Measurements from ENCODE around the gene GDAP2. TPM values are rescaled to one million over a fixed set of nuclear protein-coding genes. Genes with fewer than 3 reads are reported as not detected.
"Not testable (repeated sequence)": the region's sequence is repeated elsewhere in the genome, so short reads cannot be mapped to it uniquely, and the experiment has no call there.

The GDAP2 gene, protein sequence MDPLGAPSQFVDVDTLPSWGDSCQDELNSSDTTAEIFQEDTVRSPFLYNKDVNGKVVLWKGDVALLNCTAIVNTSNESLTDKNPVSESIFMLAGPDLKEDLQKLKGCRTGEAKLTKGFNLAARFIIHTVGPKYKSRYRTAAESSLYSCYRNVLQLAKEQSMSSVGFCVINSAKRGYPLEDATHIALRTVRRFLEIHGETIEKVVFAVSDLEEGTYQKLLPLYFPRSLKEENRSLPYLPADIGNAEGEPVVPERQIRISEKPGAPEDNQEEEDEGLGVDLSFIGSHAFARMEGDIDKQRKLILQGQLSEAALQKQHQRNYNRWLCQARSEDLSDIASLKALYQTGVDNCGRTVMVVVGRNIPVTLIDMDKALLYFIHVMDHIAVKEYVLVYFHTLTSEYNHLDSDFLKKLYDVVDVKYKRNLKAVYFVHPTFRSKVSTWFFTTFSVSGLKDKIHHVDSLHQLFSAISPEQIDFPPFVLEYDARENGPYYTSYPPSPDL
- total RNA-seq: 10.4 and 15.0 TPM in 2 replicates

DNA sequence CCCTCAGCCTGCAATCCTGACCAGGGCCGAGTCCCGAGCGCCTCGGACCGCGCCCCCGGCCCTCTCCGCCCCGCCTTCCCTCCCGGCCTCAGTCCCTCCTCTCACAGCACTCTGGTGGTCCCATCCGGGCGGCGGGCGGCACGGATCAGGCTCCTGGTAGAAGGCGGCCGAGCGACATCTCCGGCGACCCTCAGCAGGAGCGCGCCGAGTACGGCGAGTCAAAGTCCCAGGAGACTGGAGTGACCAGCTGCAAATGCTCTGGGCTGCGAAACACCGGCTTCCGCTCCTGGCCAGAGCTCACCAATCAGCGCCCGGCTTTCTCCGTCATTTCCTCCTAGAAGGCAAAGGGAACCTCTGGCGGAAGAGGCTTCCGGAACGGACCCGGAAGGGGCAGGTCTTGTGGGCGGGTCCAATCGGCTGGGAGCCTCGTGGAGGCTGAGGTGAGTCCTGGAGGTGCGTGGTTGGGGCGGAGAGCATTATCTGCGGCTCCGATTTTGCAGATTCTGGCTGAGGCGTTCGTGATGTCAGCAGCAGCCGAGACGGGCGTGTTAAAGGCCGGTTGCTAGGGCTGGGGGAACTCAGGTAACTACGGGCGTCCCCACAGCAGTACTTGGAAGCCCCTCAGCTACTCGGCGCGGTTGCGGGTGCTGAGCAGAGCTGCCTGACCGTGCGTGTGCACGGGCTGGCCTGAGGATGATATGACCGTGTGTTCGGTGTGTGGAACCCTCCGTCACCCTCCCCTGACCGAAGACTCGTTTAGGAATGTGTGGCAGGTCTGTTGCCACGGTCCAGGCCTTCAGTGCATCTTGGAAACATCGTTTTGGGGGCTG is at the start of gene GDAP2, which contains the start of gene WDR3:
TSS of gene GDAP2 (minus strand) at position 279 of the 830 bp plus-strand sequence. CDS start 9,264 bp downstream, outside the sequence.
TSS of gene WDR3 (plus strand) at position 397 of the 830 bp plus-strand sequence. CDS start 3,581 bp downstream, outside the sequence.
- peak; percentile 94 to 98 for DNase-seq (ENCODE audit: low read depth in 2 of 2)

DNA sequence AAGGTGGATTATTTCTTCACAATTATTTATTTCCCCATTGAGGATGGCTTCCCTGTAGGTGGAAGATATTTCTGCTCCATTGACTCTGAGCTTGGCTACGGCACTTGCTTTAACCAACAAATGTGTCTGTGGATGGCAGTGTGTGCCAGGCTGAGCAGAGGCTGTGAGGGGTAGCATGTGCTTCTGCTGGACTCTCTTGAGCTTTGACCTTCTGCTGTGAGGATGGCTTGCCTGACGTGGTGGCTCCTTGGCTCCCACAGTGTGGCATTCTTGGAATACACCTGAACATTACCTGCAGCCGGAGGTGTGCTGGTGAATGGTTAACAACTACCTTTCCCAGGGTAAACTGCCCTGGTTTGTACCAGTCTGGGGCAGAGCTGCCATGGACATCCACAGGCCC is 47.0 kb upstream of the GDAP2 start:
- no peak for DNase-seq (ENCODE audit: low read depth in 2 of 2)

DNA sequence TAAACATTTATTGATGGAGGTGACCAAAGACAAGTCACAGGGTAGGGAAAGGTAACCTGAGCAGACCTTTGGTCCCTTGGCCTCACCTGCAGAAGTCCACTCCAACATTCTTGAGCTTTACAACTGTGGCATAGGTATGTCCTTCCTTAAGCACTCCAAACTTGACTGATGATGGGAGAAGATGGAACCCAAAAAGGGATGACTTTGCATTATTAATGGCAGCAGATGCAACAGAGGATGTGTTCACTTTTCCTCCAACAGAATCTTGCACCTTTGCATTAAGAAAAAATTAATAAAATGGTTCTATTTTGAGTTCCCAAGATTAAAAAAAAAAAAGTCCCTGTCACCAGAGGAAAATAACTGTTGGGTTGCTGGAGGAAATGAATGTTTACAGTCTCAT is 42.4 kb upstream of the GDAP2 start:
- DNase-seq (ENCODE audit: low read depth in 2 of 2): no peak

DNA sequence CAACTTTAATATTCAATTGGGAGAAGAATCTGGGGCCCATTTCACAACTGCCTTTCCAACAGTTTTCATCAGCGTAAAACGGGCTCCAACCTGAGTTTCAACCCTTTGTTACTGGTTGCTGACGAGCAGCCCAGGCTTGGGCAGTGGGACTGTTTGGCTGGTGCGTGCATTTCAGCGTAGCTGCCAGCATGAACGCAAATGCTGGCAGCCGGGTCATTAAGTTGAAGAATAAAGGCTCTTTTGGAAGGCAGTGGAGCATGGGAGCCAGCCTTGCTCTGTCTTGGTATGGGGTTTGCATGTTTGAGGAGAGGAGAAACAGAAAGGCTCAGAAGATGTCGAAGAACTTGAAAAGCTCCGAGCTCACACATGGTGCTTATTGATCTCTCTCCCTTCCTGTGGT is 40.8 kb upstream of the GDAP2 start:
- no peak for DNase-seq (ENCODE audit: low read depth in 2 of 2)

- DNase-seq (ENCODE audit: low read depth in 2 of 2): no peak
Measured at GRCh38 chr1:117967881-117968280, 38.5 kb upstream of the GDAP2 start.

DNA sequence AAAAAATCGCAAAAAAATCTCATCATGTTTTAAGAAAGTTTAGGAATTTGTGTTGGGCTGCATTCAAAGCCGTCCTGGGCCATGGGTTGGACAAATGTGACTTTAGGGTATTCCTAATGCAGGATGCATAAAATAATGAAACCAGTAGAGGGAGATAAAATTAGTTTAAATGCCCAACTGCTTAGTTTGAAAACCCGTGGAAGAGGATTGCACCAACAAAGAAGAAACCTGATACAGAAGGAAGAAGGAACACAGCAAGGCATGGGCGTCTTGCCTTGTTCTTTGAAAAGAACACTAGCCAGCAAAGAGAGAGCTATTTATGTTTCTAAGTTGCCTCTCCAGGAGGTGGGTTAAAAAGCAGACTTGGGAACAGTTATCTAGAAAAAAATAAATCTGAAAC is 38.1 kb upstream of the GDAP2 start:
- no peak for DNase-seq (ENCODE audit: low read depth in 2 of 2)

- peak; percentile 15 to 40 for DNase-seq (ENCODE audit: low read depth in 2 of 2)
Measured at GRCh38 chr1:117964290-117965038, 35.0 kb upstream of the GDAP2 start.

- no peak for DNase-seq (ENCODE audit: low read depth in 2 of 2)
Measured at GRCh38 chr1:117959364-117959763, 29.9 kb upstream of the GDAP2 start.

GRCh38 chr1:117952386-117952785 is 23.0 kb upstream of the GDAP2 start:
- no peak for DNase-seq (ENCODE audit: low read depth in 2 of 2)

DNA sequence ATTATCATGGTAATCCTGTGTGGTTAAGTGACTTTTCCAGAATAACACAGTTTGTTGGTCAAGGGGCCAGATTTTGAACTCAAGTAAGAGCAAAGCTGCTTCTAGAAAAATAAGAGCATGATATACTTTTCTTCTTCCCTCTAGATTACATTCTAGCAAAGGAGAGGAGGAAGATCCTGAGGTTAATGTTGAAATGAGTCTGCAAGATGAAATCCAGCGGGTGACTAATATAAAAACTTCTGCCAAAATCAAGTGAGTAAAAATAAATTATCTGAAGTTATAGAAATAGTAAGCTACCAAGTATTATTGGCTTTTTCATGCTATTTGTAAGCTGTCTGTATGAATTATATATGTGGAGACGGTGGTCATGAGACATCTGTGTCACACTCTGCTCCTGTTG is 12.9 kb upstream of the GDAP2 start:
- no peak for DNase-seq (ENCODE audit: low read depth in 2 of 2)

GRCh38 chr1:117933769-117934168 is 4.3 kb upstream of the GDAP2 start:
- DNase-seq (ENCODE audit: low read depth in 2 of 2): no peak

DNA sequence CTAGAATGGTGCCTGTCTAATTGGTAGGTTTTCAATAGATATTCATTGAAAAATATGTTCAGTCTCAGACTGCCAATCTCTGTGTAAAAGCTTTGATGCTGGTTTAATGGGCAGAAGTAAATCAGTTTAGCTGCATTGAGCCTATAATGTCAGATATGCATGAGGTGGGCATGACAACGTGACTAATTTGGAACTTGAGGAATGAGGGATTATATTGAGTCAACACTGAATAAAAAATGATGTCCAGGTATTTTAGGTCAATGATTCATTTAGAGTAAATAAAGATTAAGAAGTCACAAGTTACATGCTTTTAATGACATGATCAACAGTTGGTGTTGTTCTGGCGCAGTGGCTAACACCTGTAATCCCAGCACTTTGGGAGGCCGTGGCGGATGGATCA is 3.2 kb upstream of the GDAP2 start:
- no peak for DNase-seq (ENCODE audit: low read depth in 2 of 2)

DNA sequence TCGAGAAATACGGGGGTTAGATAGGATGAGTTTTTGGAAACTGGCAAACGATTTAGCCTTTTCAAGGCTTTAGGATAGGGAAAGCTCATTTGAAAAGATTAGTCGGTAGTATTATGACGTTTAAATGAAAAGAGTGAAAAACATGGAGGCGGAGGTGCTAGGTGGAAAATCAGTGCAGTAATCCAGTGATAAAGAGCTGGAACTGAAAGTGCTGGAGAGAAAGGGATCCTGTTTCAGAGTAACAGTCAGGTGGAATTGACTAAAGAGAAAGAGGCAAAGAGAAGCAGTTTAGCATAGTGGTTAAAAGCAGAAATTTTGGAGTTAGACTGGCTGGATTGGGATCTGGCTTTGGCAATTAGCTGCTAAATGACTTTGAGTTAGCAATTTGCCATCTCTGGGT is 1.1 kb upstream of the GDAP2 start:
- DNase-seq (ENCODE audit: low read depth in 2 of 2): peak; percentile 17 to 19

GRCh38 chr1:117930173-117930447 is 689 bp upstream of the GDAP2 start:
- no peak for DNase-seq (ENCODE audit: low read depth in 2 of 2)

- peak; percentile 26 to 72 for DNase-seq (ENCODE audit: low read depth in 2 of 2)
Measured at GRCh38 chr1:117928881-117929342, 509 bp downstream of the GDAP2 start.

GRCh38 chr1:117925981-117926380 is 3.4 kb downstream of the GDAP2 start:
- DNase-seq (ENCODE audit: low read depth in 2 of 2): no peak

- not testable (repeated sequence) for DNase-seq (ENCODE audit: low read depth in 2 of 2)
Measured at GRCh38 chr1:117922717-117923116, 6.7 kb downstream of the GDAP2 start.

- no peak for DNase-seq (ENCODE audit: low read depth in 2 of 2)
Measured at GRCh38 chr1:117921991-117922390, 7.4 kb downstream of the GDAP2 start.

DNA sequence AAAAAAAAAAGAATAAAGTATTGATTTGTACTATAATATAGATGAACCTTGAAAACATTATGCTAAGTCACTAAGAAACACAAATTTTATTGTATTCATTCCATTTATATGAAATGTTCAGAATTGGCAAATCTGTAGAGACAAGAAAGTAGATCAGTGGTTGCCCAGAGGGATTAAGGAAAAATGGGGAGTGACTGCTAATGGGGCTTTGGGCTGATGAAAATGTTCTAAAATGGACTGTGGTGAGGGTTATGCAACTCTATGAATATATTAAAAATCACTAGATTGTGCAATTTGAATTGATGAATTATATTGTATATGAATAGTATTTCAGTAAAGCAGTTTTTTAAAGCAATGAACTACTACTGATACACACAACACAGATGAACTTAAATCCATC is 10.0 kb downstream of the GDAP2 start:
- no peak for DNase-seq (ENCODE audit: low read depth in 2 of 2)

GRCh38 chr1:117911051-117911450 is 18.4 kb downstream of the GDAP2 start:
- DNase-seq (ENCODE audit: low read depth in 2 of 2): no peak

GRCh38 chr1:117905019-117905418 is 24.4 kb downstream of the GDAP2 start:
- DNase-seq (ENCODE audit: low read depth in 2 of 2): no peak

DNA sequence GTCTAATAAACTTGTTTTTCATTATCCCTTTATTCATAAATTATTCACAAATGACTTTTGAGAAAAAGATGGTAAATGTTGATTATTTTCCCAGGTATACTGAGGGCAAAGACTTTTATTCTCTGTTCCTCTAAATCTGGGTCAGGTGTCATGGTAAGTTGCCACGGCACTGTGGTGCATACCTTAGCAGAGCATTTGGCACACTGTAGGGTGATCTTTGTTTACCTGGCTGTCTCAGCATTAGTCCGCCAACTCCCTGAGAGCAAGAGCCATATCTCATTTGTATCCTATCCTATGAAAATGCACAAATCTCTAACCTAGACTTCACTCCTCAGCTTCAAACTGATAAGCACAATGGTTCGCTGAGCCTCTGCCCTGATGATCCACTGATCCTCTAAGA is 24.9 kb downstream of the GDAP2 start:
- DNase-seq (ENCODE audit: low read depth in 2 of 2): no peak
